22Rv1 (cell line): ENCODE measurements around the gene TMEM61.

Source experiments
- CTCF ChIP-seq: fragments of 450-650 bp; IDR thresholded peaks from 2 replicates; pipeline ENCODE4 v1.5.1; 2017; ENCODE audit warnings: mild to moderate bottlenecking
- ZFX ChIP-seq: fragments of 450-650 bp; IDR thresholded peaks from 2 replicates; pipeline ENCODE4 v1.6.1; 2017; ENCODE audit warnings: antibody characterized with exemption, borderline replicate concordance

- TF ChIP-seq CTCF (no peak), ZFX (no peak)
Observed at GRCh38 chr1:54987919-54988705, 7.7 kb downstream of the TMEM61 start.
